Nephron (organoid): Measurements from ENCODE around the gene FUCA1.

Source experiments
- H3K27ac Mint-ChIP-seq, 3 experiments: 2 replicates each; pipeline ENCODE4 v1.8.0; 2020; ENCODE audit warnings: mixed read lengths in 3 of 3, mild to moderate bottlenecking in 2 of 3, moderate library complexity in 1 of 3
- H3K27me3 Mint-ChIP-seq: 2 replicates; pipeline ENCODE4 v1.8.0; 2021; ENCODE audit warnings: low read depth, mild to moderate bottlenecking, moderate library complexity, mixed read lengths
- H3K36me3 Mint-ChIP-seq: 2 replicates; pipeline ENCODE4 v1.8.0; 2020; ENCODE audit warnings: low read depth, mixed read lengths
- H3K4me1 Mint-ChIP-seq: 2 replicates; pipeline ENCODE4 v1.8.0; 2020; ENCODE audit warnings: mixed read lengths
- H3K4me3 Mint-ChIP-seq, 3 experiments: 2 replicates each; pipeline ENCODE4 v1.8.0; 2020; ENCODE audit warnings: mild to moderate bottlenecking in 3 of 3, mixed read lengths in 3 of 3, moderate library complexity in 2 of 3
- H3K9me3 Mint-ChIP-seq: 2 replicates; pipeline ENCODE4 v1.8.0; 2020; ENCODE audit warnings: mixed read lengths
- TF ChIP-seq, protein P1 (sequence below), 3 experiments: fragments of 200-600 bp; sonication (generic); IDR thresholded peaks; one replicate each; pipeline ENCODE4 v1.5.0; 2021; ENCODE audit warnings: antibody characterized with exemption in 3 of 3; ENCODE audit not compliant: unreplicated experiment in 3 of 3

Gene FUCA1

GRCh38 chr1:23911921-23912320 is 43.8 kb upstream of the FUCA1 start:
- TF ChIP-seq, protein P1, sequence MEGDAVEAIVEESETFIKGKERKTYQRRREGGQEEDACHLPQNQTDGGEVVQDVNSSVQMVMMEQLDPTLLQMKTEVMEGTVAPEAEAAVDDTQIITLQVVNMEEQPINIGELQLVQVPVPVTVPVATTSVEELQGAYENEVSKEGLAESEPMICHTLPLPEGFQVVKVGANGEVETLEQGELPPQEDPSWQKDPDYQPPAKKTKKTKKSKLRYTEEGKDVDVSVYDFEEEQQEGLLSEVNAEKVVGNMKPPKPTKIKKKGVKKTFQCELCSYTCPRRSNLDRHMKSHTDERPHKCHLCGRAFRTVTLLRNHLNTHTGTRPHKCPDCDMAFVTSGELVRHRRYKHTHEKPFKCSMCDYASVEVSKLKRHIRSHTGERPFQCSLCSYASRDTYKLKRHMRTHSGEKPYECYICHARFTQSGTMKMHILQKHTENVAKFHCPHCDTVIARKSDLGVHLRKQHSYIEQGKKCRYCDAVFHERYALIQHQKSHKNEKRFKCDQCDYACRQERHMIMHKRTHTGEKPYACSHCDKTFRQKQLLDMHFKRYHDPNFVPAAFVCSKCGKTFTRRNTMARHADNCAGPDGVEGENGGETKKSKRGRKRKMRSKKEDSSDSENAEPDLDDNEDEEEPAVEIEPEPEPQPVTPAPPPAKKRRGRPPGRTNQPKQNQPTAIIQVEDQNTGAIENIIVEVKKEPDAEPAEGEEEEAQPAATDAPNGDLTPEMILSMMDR (IDR thresholded peaks at IDR 0.05; ENCODE audit: unreplicated experiment in 3 of 3), result no peak
- Mint-ChIP-seq H3K27ac (no peak overlapping the region), H3K36me3 (no peaks in the 10 kb centered on the region), H3K9me3 (no peaks in the 10 kb centered on the region), H3K4me1 (peaks cover 5% of the 10 kb centered on the region), H3K4me3 (no peak overlapping the region), H3K27me3 (peaks cover 11% of the 10 kb centered on the region)

DNA sequence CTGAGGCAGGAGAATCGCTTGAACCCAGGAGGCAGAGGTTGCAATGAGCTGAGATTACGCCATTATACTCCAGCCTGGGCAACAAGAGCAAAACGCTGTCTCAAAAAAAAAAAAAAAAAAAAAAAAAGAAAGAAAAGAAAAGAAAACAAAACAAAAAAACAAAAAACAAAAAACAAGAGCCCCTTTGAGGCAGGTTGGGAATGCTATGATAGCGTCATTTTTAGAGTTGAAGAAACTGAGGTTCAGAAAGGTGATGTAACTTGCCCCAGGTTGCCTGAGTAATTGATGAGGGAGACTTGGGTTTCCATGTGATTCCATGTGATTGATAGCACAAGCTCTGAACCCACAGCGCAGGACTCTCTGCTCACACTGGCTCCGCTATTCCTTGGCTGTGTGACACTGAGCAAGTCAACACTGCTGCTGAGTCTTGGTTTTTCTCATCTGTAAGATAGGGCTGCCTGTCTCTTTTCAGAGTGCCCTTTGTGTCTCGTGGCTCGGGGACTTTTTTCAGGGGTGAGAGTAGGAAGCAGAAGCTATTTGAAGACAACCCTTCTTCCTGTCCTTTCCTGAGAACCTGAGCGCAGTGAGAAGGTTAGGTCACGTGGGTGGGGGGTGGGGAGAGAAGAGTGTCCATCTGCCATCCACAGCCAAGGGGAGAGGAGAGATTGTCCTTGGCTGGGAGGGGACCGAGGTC is 42.6 kb upstream of the FUCA1 start:
- peaks cover 23% of the 10 kb centered on the region for H3K27me3 Mint-ChIP-seq
- no peak overlapping the region for H3K4me3 Mint-ChIP-seq
- peaks cover 5% of the 10 kb centered on the region for H3K4me1 Mint-ChIP-seq
- H3K36me3 Mint-ChIP-seq, result no peaks in the 10 kb centered on the region
- no peaks in the 10 kb centered on the region for H3K9me3 Mint-ChIP-seq
- TF ChIP-seq, protein P1 (IDR thresholded peaks at IDR 0.05; ENCODE audit: unreplicated experiment in 3 of 3), result no peak
- H3K27ac Mint-ChIP-seq, result no peak overlapping the region

DNA sequence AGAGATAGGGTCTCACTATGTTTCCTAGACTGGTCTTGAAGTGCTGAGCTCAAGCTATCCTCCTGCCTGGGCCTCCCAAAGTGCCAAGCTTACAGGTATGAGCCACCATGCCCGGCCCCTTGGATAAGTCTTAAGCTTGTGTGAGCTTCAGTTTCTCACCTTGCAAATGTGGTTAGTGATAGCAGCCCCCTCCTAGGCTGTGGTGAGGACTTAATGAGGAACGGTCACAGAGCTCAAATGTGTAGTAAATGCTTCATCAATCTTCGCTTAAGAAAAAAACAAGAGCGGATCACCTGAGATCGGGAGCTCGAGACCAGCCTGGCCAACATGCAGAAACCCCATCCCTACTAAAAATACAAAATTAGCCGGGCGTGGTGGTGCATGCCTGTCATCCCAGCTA is 42.1 kb upstream of the FUCA1 start:
- Mint-ChIP-seq H3K4me3 (no peak overlapping the region), H3K36me3 (no peaks in the 10 kb centered on the region), H3K27ac (no peak overlapping the region), H3K27me3 (peaks cover 29% of the 10 kb centered on the region), H3K9me3 (no peaks in the 10 kb centered on the region), H3K4me1 (peaks cover 5% of the 10 kb centered on the region)
- TF ChIP-seq, protein P1 (IDR thresholded peaks at IDR 0.05; ENCODE audit: unreplicated experiment in 3 of 3), result no peak

DNA sequence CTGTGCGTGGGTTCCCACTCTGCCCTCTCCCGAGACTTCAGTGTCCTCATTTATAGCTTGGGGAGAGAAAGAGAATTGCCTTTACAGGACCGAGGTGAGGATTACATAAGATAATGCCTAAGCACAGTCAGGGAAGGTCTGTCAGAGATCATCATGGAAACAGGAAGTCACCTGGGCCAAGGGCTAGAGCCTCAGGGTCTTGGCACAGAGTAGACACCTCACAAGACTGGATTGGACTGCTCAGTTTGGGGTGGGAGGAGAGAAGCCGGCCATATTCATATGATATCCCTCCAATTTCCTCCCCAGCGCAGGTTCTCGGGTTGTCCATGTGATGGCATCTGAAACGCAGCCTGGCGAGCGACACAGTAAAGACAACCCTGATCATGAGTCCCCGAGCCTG is 41.3 kb upstream of the FUCA1 start:
- Mint-ChIP-seq H3K27me3 (peaks cover 36% of the 10 kb centered on the region), H3K27ac (peak overlapping the region in 1 of 3 experiments; percentile 32), H3K9me3 (no peaks in the 10 kb centered on the region), H3K4me3 (no peak overlapping the region), H3K4me1 (peaks cover 5% of the 10 kb centered on the region), H3K36me3 (no peaks in the 10 kb centered on the region)
- TF ChIP-seq, protein P1 (IDR thresholded peaks at IDR 0.05; ENCODE audit: unreplicated experiment in 3 of 3), result no peak

DNA sequence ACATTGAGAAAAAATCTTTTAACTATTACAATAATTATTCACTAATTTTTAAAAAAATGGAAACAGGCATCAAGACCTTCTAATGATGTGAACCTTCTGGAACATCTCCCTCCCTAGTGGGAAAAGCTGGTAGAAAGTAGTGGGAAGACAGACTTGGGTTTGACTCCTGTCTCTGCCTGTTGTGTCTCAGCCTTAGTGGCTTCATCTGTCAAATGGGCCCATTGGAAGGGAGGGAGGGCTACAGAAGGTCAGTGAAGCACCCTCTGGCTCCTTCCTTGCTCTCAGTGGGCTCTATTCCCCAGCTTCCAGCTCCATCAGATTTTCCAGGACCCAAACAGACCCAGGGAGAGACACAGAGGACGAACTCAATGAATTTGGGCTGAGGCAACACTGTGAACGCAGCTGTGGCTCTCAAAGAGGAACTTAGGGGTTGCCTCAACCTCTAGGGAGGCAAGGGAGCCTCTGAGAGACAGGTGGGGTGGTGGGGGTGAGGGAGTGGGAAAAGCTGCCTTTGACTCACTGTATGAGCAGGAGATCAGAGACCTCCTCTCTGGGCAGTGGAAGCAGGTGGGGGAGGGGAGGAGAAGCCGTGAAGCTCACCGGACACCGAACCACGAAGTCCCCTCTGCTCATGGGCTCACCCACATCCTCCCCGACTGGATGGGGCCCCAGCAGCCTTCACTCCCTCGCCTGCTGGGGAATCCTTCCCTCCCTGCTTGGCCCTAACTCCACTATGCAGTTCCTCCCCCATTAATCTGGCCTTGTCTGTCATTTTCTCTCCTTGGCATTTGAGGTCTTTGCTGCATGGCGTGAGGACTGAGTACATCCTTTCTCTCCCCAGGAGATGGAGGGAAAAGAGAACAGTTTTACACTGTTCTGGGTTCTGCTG is 40.6 kb upstream of the FUCA1 start:
- TF ChIP-seq, protein P1 (IDR thresholded peaks at IDR 0.05; ENCODE audit: unreplicated experiment in 3 of 3), result no peak
- Mint-ChIP-seq H3K4me1 (peaks cover 5% of the 10 kb centered on the region), H3K9me3 (no peaks in the 10 kb centered on the region), H3K27ac (peak overlapping the region in 1 of 3 experiments; percentile 32), H3K27me3 (peaks cover 43% of the 10 kb centered on the region), H3K4me3 (no peak overlapping the region), H3K36me3 (no peaks in the 10 kb centered on the region)
